ENCODE results near the gene ABCA7. TPM values are rescaled to one million over a fixed set of nuclear protein-coding genes. Genes with fewer than 3 reads are reported as not detected.
A peak's percentile ranks its signal among the peaks of the same experiment; 100 is the strongest.

ABCA7 gene
- 10 to 100 TPM; 15.5 to 58.7 (median 29.8) TPM for total RNA-seq

DNA sequence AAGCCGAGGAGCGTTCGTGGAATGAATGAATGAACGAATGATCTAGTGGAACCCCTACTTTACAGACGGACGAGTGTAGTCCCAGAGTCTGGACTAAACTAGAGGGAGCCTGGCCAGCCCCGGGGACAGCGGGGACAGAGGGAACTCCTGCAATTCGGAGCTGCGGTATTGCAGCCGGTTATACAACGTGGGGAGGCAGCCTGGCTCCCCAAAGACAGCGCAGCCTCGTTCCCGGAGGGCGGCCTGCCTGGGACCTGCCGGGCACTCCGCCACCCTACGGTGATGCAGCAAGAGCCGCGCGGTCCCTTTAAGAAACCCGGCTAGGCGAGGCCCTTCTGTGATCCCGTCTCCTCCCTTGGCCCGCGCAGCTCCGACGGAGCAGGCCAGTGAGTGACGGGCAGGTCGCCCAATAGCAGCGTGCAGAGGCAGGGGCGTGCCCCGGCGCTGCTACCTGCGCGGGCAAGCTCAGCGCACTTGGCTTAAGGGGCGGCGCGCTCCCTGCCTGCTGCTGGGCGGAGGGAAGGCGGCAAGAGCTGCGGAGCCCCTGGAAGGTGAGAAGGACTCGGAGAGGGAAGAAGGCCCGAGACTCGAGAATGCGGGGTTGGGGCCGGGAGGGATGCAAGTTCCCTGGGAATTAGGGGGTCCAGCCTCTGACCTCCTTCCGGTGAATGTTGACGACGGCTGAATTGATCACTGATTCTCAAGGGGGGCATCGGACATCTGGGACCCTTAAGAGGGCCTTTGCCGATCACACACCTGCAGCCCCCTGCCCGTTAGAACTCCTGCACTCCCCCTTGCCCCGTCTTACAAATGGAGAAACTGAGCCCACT is at the start of gene ABCA7:
ABCA7 (plus strand) TSS at position 462 of the 830 bp plus-strand sequence. CDS start 1,255 bp downstream, outside the sequence.
- 6 to 8% methylated on average over 16 to 19 of the region's 56 CpGs for WGBS, 2 donors
- H3K9me3 ChIP-seq: no peaks in the 10 kb centered on the region
- DNase-seq: peak; percentile 99
- H3K27ac ChIP-seq: peak within 1 kb of the TSS in 1 of 3 donors; percentile 18
- intact Hi-C loops (cut with DNase I): no loop called here
- H3K36me3 ChIP-seq: peaks cover 0 to 6% of the 10 kb centered on the region in 2 donors
- peak within 1 kb of the TSS in 2 of 3 donors; percentile 35 to 44 for H3K4me3 ChIP-seq (replicated peaks in 1 of 3)
- H3K4me1 ChIP-seq: peaks cover 10 to 29% of the 10 kb centered on the region in 2 donors
- H3K27me3 ChIP-seq: no peaks in the 10 kb centered on the region
- peak; percentile 22 to 87 for TF ChIP-seq POLR2A (IDR thresholded peaks at IDR 0.05)
- peak in 1 of 6 experiments; percentile 28 for TF ChIP-seq CTCF (IDR thresholded peaks at IDR 0.05)

- intact Hi-C loops (cut with DNase I): no loop called here
- Histone ChIP-seq H3K4me1 (peaks cover 4 to 12% of the 10 kb centered on the region in 2 donors), H3K4me3 (replicated peaks in 1 of 3) (no peak overlapping the region), H3K36me3 (peaks cover 15 to 28% of the 10 kb centered on the region in 2 donors), H3K27me3 (no peaks in the 10 kb centered on the region), H3K9me3 (no peaks in the 10 kb centered on the region), H3K27ac (no peak overlapping the region)
- WGBS, 2 donors: 76 to 85% methylated on average over 4 to 21 of the region's 27 CpGs
- no peak for TF ChIP-seq CTCF (IDR thresholded peaks at IDR 0.05)
- TF ChIP-seq POLR2A (IDR thresholded peaks at IDR 0.05): no peak
- no peak for DNase-seq
Measured at GRCh38 chr19:990119-990571, 49.8 kb upstream of the ABCA7 start.

- TF ChIP-seq POLR2A (IDR thresholded peaks at IDR 0.05): no peak
- no peak for TF ChIP-seq CTCF (IDR thresholded peaks at IDR 0.05)
- whole genome bisulfite sequencing, 2 donors: 97 to 100% methylated on average over 3 to 11 of the region's 23 CpGs
- intact Hi-C loops (cut with DNase I): no loop called here
- no peak for DNase-seq
- peaks cover 10 to 17% of the 10 kb centered on the region in 2 donors for H3K4me1 ChIP-seq
- H3K4me3 ChIP-seq (replicated peaks in 1 of 3): no peak overlapping the region
- H3K27ac ChIP-seq: no peak overlapping the region
- H3K36me3 ChIP-seq: peaks cover 15 to 28% of the 10 kb centered on the region in 2 donors
- no peaks in the 10 kb centered on the region for H3K9me3 ChIP-seq
- H3K27me3 ChIP-seq: no peaks in the 10 kb centered on the region
Measured at GRCh38 chr19:990746-991145, 49.2 kb upstream of the ABCA7 start.

DNA sequence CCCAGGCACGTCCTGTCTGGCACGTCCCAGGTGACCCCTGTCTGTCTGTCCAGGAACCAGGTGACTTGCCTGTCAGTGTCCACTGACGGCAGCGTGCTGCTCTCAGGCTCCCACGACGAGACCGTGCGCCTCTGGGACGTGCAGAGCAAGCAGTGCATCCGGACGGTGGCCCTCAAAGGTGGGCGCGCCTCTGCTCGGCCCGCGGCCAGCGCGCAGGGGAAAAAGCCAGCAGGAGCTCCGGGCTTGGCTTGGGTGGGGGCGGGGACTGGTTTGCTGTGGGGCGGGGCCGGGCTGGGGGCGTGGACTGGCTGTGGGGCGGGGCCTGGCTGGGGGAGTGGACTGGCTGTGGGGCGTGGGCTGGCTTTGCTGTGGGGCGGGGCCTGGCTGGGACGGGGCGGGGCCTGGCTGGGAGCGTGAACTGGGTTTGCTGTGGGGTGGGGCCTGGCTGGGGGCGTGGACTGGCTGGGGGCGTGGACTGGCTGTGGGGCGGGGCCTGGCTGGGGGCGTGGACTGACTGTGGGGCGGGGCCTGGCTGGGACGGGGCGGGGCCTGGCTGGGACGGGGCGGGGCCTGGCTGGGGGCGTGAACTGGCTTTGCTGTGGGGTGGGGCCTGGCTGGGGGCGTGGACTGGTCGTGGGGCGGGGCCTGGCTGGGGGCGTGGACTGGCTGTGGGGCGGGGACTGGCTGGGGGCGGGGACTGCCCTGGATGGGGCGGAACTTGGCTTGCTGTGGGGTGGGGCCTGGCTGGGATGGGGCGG is 48.6 kb upstream of the ABCA7 start:
- 90% methylated on average over 10 of the region's 47 CpGs; no CpG with 5 or more reads in 1 of the 2 donors for WGBS, 2 donors
- H3K27me3 ChIP-seq: no peaks in the 10 kb centered on the region

More for the DNA sequence above, 48.6 kb upstream of the ABCA7 start:
- Histone ChIP-seq H3K4me3 (replicated peaks in 1 of 3) (no peak overlapping the region), H3K27ac (no peak overlapping the region), H3K9me3 (no peaks in the 10 kb centered on the region), H3K4me1 (peaks cover 16 to 23% of the 10 kb centered on the region in 2 donors), H3K36me3 (peaks cover 15 to 24% of the 10 kb centered on the region in 2 donors)
- intact Hi-C loops (cut with DNase I): no loop called here
- no peak for DNase-seq
- TF ChIP-seq POLR2A (IDR thresholded peaks at IDR 0.05): no peak
- TF ChIP-seq CTCF (IDR thresholded peaks at IDR 0.05): no peak
